HL-60/S4 treated with retinoic acid at 250 ng/mL for 4 days and 3 days (cell line): ENCODE results near the gene LRRC2.
"Not testable (repeated sequence)": the region's sequence is repeated elsewhere in the genome, so short reads cannot be mapped to it uniquely, and the experiment has no call there.

Experiments used
- in situ Hi-C: fragments of 300-500 bp; cut with MboI; formaldehyde crosslinking; loops from 2 replicates; pipeline ENCODE4 v1.7.0; 2022; ENCODE audit warnings: low sequenced_read_pairs

The LRRC2 gene

DNA sequence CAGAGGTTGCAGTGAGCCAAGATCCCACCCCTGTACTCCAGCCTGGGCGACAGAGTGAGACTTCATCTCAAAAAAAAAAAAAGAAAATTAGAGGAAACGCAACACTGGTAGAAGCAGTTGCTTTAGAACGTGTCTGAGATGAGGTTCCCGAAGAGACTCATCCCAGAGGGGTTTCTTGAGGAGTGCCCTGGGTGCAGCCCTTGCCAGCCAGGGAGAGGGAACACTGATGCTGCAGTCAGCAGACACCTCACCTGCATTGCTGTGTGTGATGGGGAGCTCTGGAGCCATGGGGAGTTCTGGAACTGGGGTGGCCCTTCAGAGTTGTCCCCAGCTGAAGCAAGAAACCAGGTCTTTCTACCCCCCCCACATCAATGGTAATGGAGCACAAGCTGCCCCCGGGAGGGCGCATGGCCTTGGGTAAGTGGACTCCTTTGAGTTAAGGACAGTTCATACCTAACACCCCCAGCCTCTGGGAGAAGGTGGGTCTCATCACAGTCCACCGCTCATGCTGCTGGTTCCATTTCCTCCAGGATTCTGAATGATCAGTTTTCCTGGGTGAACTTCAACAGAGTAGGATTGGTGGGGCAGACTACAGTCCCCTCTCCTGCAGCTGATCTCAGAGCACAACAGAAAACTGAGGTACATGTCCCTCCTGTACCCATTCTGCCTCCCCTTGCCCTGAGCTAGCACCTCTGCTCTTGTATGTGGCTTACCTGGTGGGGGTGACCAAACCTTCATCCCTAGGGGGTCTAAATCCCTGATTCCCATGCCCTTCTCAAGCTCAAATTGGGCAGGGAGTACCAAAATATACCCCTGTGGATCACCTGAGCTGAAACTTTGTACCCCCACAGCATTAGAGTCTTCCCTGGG, 18.7 kb upstream of the LRRC2 start:
- in situ Hi-C loops: no loop called here

DNA sequence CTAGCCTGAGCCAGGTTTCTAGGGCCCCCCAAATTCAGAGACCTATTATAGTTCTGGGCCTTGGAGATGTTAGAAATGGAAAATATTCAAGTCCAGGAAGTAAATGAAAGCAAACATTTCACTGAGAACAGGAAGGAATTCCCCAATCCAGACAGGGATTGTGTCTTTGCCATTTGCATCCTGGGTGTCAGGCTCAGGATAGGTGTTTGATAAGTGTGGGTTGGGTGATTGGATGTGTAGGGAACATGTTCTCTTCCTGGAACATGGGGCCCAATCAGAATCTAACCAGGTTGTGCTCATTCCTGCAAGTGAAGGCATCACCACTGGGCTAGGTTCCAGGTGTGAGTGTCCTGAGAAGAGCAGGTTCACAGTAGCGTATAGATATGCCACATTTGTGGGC, 14.6 kb upstream of the LRRC2 start:
- in situ Hi-C loops: no loop called here

DNA sequence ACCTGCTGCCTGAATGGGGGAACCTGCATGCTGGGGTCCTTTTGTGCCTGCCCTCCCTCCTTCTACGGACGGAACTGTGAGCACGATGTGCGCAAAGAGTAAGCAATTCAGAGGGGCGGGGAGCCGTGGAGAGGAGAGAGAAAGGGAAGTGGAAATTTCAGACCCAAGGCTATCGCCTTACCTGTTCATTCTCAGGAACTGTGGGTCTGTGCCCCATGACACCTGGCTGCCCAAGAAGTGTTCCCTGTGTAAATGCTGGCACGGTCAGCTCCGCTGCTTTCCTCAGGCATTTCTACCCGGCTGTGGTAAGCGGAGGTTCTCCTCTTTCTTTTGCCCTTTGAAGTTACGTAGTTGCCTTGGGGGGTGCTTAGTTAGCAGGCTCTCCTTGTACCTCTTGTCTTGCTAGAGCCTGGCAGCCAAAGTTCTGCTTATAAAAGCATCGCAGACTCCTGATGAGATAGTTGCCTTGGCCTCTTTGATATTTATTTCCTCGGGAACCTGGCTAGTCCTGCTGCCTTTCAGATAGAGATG, 13.7 kb upstream of the LRRC2 start:
- in situ Hi-C loops: no loop called here

DNA sequence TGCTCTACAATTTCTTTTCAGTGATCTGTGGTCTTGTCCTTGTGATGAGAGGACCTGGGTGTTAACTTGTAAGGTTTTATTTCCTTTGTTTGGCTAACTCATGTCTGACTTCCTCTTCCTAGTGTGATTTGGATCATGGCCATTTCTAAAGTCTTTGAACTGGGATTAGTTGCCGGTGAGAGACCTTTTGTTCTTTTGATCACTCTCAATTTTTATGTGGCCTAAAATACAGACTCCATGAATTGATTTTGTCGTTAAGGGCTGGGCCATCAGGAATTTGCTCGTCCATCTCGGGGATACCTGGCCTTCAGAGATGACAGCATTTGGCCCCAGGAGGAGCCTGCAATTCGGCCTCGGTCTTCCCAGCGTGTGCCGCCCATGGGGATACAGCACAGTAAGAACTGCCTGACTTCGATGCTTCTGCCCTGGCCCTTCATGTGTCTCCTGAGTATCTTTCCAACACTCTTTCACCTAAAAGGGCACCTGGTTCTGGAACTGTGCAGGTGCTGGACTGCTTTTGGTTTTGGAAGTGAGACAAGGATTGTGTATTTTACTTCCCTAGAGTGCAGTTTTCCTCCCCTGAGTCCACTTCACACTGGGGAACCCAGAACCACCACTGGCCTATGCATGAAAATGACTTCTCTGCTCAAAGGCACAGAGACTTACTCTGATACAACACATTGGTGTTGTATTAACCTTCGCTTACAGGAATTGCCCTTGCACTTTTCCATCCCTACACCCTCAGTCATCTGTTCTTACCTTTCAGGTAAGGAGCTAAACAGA, 13.1 kb upstream of the LRRC2 start:
- in situ Hi-C loops: no loop called here

DNA sequence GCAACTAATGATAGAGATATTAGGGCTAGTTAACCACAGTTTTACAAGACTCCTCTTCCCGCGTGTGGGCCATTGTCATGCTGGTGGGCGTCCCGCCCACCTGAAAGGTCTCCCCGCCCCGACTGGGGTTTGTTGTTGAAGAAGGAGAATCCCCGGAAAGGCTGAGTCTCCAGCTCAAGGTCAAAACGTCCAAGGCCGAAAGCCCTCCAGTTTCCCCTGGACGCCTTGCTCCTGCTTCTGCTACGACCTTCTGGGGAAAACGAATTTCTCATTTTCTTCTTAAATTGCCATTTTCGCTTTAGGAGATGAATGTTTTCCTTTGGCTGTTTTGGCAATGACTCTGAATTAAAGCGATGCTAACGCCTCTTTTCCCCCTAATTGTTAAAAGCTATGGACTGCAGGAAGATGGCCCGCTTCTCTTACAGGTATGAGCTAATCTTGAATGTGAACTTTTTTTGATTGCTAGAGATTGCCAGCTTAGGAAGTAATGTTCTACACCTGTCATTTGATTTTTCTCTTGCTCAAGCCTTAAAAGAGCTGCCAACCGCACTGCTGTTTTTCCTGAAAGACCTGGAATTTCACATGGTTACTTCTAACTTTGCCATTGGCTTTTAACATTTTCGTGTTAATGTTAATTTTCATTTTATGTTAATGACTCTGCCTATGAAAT, 11.6 kb upstream of the LRRC2 start:
- in situ Hi-C loops: not testable (repeated sequence)

DNA sequence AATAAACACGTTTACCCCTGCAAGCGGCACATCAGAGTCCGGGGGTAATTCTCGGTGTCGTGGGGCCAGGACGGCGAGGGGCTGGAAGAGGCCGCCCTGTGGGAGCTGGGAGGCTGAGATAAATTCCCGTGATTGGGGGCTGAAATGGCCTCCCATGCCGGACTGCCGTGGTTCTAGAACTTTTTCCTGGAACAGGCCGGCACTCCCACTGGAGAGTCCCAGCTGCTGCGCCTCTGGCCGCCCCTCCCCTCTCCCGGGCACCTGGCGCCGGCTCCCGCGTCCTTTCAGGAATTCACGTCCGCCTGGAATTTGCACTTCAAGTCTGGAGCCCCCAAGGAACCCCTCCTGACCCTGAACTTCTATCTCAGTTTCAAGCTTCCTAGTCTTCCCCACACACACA, 10.8 kb upstream of the LRRC2 start:
- in situ Hi-C loops: no loop called here

DNA sequence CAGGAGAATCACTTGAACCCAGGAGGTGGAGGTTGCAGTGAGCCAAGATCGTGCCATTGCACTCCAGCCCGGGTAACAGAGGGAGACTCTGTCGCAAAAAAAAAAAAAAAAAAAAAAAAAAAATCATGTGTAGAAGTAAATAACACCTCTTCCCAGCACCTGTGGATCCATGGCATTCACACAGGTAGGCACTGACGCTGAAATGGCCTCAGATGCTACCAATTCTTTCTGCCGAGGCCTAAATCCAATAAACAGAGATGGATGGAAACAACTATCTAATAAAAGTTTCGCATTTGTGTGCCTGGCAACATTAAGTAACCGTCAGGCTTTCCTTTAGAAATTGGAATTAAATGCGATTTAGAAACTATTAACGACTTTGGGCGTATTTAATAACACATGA, 10.3 kb upstream of the LRRC2 start:
- in situ Hi-C loops: no loop called here

DNA sequence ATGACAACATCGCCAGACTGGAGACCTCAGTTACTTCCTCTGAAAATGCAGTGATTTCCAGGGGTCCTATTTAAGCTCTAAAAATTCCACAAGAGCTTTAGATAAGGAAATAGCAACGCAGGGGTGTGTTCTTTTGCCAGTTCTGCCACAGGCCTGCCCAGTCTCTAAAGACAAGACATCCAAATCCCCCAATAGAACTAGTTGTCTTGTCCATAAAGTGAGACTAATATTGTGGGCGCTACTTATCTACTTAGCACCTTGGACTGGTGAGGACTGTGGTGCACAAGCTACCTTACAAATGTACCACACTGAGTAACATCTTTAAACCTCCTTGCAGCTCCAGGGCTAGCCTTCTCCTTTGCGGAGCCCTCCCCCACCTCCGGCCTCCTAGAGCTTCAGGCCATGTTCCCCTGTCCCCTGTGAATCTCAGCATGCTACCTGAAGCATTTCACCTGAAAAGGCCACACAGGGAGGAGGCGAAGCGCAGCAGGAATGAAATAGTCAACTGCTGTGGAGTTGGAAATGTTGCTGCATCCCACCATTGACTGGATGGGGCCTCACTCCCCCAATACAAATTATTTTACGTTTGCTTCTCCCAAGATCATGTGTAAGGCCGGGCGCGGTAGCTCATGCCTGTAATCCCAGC, 9.6 kb upstream of the LRRC2 start:
- in situ Hi-C loops: no loop called here

DNA sequence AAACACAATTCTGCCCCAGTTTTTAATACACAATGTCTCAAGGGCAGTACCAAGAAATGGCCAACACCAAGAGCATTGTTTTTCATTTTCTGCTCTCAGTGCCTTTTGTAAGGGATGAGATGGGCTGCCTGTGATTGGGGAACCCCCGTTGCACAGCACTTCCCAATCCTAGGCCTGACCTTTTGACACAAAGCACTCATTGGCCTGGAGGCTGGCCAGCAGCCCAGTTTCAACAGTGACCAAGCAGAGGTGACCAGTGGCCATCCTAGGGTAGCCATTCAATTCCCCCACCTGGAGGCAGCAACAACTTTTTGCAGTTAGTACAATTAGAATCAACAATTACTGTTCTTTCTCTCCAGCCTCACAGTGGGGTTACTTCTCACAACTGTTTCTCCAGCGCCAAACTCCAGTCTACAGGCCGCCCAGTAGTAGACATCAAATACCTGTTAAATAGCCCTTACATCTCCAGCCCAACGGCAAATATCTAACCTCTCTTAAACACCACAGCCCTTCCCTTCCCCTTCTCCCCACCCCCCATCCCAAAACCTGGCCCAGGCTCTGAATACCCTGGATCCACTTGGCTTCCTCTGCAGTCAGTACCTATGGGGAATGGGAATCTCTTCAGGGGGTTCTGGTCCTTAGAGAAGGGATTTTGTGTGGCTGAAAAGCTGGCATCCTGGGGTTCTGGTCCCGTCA, 8.9 kb upstream of the LRRC2 start:
- in situ Hi-C loops: no loop called here

DNA sequence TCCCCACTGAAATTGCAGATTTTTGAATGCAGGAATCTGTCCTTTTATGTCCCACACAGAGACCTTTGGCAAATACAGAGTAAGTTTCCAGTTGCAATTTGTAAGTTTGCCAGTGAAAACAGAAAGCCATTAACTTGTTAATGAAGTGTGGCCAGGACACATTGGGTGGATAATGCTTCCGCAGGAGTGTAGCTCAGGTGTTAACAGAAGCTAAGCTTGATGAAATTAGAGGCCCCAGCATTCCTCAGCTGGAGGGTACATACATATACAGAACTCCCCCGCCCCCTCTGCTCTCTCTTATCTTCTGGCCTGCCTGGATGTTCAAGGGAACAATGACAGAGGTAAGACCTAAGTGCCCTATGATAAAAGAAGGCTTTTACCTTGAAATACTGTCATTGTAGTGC, 8.1 kb upstream of the LRRC2 start:
- in situ Hi-C loops: no loop called here

DNA sequence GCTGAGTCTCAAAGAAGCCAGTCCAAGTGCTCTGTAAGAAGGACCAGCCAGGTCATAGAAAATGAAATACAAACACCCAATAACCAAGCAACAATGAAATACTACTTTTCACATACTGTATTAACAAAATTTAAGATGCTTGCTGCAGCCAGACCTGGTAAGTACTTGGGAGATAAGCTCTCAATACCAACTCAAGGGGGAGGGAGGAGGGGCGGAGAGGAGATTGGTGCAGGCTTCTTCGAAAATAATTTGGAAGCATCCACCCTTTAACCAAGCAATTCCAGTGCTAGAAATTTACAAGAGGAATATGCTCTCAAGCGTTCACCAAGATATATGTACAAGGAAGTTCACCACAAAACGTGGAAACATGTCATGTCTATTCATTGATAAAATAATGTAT, 7.6 kb upstream of the LRRC2 start:
- in situ Hi-C loops: no loop called here

DNA sequence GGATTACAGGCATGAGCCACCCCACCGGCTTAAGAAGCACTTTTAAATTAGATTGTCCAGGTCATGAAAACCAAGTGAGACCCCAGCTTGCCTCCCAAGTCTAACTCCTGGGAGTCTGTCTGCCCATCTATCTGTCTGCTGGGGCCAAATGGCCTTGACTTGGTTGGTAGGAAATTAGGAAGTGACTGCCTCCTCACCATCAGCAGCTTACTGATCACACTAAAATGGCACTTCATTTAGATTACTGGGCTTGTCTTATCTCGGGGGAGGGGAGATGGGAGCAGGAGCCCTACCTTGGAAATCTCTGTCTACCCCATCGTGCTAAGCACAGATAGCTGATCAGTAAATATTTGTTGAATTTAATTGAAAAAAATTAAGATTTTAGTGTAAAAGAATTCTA, 5.6 kb upstream of the LRRC2 start:
- in situ Hi-C loops: no loop called here

DNA sequence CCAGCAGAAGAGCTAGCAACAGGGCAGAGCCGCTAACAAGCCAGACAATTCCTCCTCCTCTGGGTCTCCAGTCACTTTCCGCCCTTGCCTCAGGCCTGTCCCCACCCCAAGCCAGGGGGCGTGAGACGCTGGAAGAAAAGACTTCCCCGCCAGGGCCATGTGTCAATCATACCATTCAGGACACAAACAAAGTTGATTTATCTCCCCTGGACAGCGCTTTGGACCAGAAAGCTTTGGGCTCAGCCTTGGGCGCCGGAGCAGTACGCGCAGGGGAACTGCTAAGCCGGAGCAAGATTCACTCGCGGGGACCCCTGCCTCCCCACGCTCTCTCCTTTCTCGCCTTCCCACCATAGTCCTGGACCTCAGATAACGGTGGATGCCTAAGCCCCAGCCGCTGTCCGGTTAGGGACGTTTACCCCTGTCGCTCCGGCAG, 479 bp downstream of the LRRC2 start:
- in situ Hi-C loops: no loop called here

DNA sequence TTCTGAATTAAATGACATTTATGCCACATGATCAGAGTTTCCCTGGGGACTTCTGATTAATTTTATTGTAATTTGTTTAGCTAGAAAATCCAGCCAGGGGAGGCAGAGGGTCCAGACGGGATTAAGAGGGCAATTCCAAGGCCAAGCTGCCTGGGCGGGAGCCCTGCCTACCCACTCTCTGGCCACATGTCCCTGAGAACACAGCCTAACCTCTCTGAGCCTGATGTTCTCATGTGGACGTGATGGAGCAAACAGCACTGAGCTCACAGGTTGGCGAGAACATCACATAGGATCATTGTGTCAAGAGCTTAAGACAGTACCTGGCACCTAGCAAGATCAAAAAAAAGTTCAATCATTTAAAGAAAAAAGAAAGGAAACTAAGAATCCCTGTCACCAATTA, 1.0 kb downstream of the LRRC2 start:
- in situ Hi-C loops: no loop called here

DNA sequence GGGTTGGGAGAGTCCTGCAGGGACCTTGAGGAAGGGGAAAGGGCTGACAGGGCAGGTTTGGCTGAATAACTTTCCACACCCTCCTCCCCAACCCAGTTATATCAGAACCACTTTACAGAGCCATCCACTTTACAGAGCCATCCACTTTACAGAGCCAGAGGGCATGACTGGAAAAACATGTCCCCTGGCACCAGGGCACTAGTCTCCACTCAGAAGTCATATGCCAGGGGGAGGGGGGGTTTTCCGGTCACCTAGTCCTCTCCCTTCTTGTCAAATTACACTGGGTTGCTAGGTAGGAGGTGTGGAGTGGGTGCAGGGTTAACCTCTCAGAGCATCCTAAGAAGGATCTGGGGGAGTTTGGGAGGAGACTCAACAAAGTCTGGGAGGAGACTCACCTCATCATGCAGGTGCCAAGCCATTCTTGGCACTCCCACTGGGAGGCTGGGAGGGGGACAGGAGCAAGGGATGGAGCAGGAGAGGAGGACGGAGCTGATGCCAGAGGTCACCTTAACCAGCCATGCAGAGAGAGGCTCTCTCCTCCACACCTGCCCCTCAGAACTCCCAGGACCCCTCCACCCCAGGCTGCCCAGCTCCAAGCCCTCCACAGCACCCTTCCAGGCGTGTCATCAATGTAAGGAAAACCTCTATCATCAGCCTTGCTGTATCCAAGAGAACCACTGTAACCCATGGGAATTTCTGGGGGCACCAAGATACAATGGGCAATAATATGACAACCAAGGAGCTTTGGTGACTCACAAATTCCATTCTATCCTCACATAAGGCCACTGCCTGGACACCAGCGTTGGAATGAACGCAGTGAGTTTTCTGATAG, 1.7 kb downstream of the LRRC2 start:
- in situ Hi-C loops: no loop called here

DNA sequence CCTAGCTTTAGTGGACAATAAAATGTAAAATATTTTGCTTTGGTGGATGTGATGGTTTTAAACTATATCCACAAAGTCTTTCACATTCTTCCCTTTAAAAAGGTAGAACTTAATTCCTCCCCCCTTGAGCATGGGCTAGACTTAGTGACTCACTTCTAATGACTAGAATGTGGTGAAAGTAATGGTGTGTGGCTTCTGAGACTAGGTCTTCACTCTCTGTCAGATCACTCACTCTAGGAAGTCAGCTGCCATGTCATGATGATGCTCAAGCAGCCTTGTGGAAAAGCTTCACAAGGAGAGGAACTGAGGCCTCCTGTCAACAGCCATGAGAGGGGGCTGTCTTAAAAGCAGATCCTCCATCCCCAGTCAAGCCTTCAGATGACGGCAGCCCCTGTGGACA, 4.2 kb downstream of the LRRC2 start:
- in situ Hi-C loops: no loop called here

DNA sequence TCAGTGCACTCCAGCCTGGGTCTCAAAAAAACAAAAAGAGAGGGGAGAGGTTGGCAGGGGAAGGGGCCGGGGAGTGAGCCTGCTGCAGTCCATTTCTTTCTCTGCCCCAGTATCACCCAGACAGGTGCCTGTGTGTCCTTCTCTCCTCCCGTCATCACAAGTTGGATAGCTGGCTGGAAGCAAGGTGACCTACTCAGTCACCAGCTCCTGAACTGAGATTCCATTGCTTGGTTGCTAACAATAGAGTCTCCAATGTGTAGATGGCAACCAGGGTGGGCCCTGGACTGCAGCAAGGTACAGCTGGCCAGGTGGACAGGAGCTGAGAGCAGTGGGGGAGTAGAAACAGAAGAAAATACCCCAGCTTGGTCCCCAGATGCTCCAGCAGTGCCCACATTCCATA, 4.6 kb downstream of the LRRC2 start:
- in situ Hi-C loops: no loop called here

DNA sequence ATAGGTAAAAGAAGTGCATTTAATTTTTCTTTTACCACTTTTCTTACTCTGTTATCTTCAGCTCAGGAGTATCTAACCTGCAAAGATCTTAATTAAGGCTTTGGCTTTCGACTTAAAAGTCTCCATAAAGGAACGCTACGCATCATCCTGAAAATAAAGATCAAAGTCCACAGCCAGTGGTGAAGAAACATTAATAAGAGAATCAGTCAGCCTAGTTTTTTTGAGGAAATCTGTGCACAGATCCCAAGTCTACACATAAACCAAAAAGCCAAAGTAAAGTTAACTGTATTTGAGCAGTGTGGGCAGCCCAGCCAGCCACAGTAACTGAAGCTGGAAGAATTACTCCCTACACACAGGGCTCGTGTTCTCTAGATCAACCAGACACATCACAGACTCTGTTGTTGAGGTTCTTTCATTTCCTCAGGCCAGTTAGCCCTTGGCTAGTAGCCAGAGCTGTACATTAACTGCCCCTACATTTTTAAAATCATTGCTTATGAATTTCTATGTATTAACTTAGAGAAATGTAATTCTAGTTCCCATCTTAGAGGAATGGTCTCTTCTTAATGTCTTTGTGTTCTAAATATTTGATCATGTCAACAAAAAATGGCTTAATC, 6.9 kb downstream of the LRRC2 start:
- in situ Hi-C loops: no loop called here
